LoVo (cell line): ENCODE measurements around the gene OTUD7B.
"Not testable (repeated sequence)": the region's sequence is repeated elsewhere in the genome, so short reads cannot be mapped to it uniquely, and the experiment has no call there.

Experiments
- DNase-seq: peaks from one replicate; pipeline ENCODE4 v3.0.0-alpha.2; 2016; ENCODE audit warnings: low spot score

OTUD7B gene

GRCh38 chr1:150010393-150011115 lies at the start of gene OTUD7B:
TSS of gene OTUD7B (minus strand) at chr1:150010726. CDS start at chr1:149977510, 33,216 bp downstream.
- DNase-seq: peak; percentile 87

- no peak for DNase-seq
Measured at GRCh38 chr1:150060260-150060659, 49.7 kb upstream of the OTUD7B start.

- no peak for DNase-seq
Measured at GRCh38 chr1:150056407-150056806, 45.9 kb upstream of the OTUD7B start.

- not testable (repeated sequence) for DNase-seq
Measured at GRCh38 chr1:150055507-150055906, 45.0 kb upstream of the OTUD7B start.

- DNase-seq: no peak
Measured at GRCh38 chr1:150053926-150054325, 43.4 kb upstream of the OTUD7B start.

- not testable (repeated sequence) for DNase-seq
Measured at GRCh38 chr1:150051905-150052412, 41.4 kb upstream of the OTUD7B start.

- no peak for DNase-seq
Measured at GRCh38 chr1:150051089-150051373, 40.5 kb upstream of the OTUD7B start.

GRCh38 chr1:150049926-150050325 lies 39.4 kb upstream of the OTUD7B start:
- DNase-seq: no peak

- no peak for DNase-seq
Measured at GRCh38 chr1:150034336-150034735, 23.8 kb upstream of the OTUD7B start.

GRCh38 chr1:150028322-150028721 lies 17.8 kb upstream of the OTUD7B start:
- DNase-seq: no peak

GRCh38 chr1:150024156-150024555 lies 13.6 kb upstream of the OTUD7B start:
- no peak for DNase-seq

- no peak for DNase-seq
Measured at GRCh38 chr1:150022357-150022756, 11.8 kb upstream of the OTUD7B start.

GRCh38 chr1:150021191-150021694 lies 10.7 kb upstream of the OTUD7B start:
- DNase-seq: peak; percentile 82

- DNase-seq: no peak
Measured at GRCh38 chr1:150020711-150021110, 10.2 kb upstream of the OTUD7B start.

GRCh38 chr1:150018165-150018564 lies 7.6 kb upstream of the OTUD7B start:
- DNase-seq: no peak

- DNase-seq: peak; percentile 82
Measured at GRCh38 chr1:150017206-150017750, 6.8 kb upstream of the OTUD7B start.

GRCh38 chr1:150015651-150016131 lies 5.2 kb upstream of the OTUD7B start:
- DNase-seq: no peak

GRCh38 chr1:150012611-150013010 lies 2.1 kb upstream of the OTUD7B start:
- DNase-seq: no peak

- peak; percentile 41 for DNase-seq
Measured at GRCh38 chr1:150009604-150010392, 728 bp downstream of the OTUD7B start.

GRCh38 chr1:150008699-150009098 lies 1.8 kb downstream of the OTUD7B start:
- no peak for DNase-seq

GRCh38 chr1:150006881-150007421 lies 3.6 kb downstream of the OTUD7B start:
- DNase-seq: no peak

- DNase-seq: no peak
Measured at GRCh38 chr1:150005606-150006005, 4.9 kb downstream of the OTUD7B start.
